Neuronal stem cell (in vitro differentiated cells): Measurements from ENCODE around the gene ALPK3.

ENCODE experiments used
- DNase-seq: peaks from one replicate; pipeline ENCODE4 v3.0.0-alpha.2; 2013; ENCODE audit warnings: low spot score
- H2AFZ ChIP-seq: one replicate; pipeline ENCODE4 v1.6.1; 2013; ENCODE audit warnings: mild to moderate bottlenecking, low read length, inconsistent platforms
- H2AK5ac ChIP-seq: 2 replicates; pipeline ENCODE4 v1.6.1; 2013; ENCODE audit warnings: low read depth, mild to moderate bottlenecking, inconsistent platforms, low read length, moderate library complexity, mixed read lengths
- H2BK120ac ChIP-seq: 2 replicates; pipeline ENCODE4 v1.6.1; 2013; ENCODE audit warnings: low read depth, mild to moderate bottlenecking, inconsistent platforms, low read length, moderate library complexity, mixed read lengths
- H2BK12ac ChIP-seq: one replicate; pipeline ENCODE4 v1.6.1; 2013; ENCODE audit warnings: low read length, inconsistent platforms
- H2BK15ac ChIP-seq: 2 replicates; pipeline ENCODE4 v1.6.1; 2013; ENCODE audit warnings: mild to moderate bottlenecking, low read length, inconsistent platforms, mixed read lengths
- H2BK5ac ChIP-seq: one replicate; pipeline ENCODE4 v1.6.1; 2013; ENCODE audit warnings: inconsistent platforms, mild to moderate bottlenecking, low read length, moderate library complexity
- H3K14ac ChIP-seq: one replicate; pipeline ENCODE4 v1.6.1; 2013; ENCODE audit warnings: low read length, inconsistent platforms
- H3K18ac ChIP-seq: 2 replicates; pipeline ENCODE4 v1.6.1; 2013; ENCODE audit warnings: low read length, inconsistent platforms
- H3K23ac ChIP-seq: 2 replicates; pipeline ENCODE4 v1.6.1; 2013; ENCODE audit warnings: low read depth, mild to moderate bottlenecking, mixed read lengths, low read length, inconsistent platforms; ENCODE audit not compliant: poor library complexity
- H3K27ac ChIP-seq: replicated peaks from 3 replicates; pipeline ENCODE4 v1.5.1; 2013; ENCODE audit warnings: low read length, inconsistent platforms
- H3K27me3 ChIP-seq, 3 experiments: 2 replicates each; pipeline ENCODE4 v1.6.1; 2013; ENCODE audit warnings: low read length in 3 of 3, mild to moderate bottlenecking in 2 of 3, inconsistent platforms in 1 of 3, low read depth in 1 of 3, mixed read lengths in 1 of 3, moderate library complexity in 1 of 3; ENCODE audit not compliant: control insufficient read depth in 3 of 3, insufficient read depth in 3 of 3
- H3K36me3 ChIP-seq, 2 donors: replicated peaks in 1 of 2; 2 replicates each; pipeline ENCODE4 v1.6.1; 2013; ENCODE audit warnings: low read length in 2 of 2; ENCODE audit not compliant: control insufficient read depth in 2 of 2, insufficient read depth in 2 of 2
- H3K4ac ChIP-seq: 2 replicates; pipeline ENCODE4 v1.6.1; 2013; ENCODE audit warnings: inconsistent platforms, mild to moderate bottlenecking, low read length, moderate library complexity
- H3K4me1 ChIP-seq, 2 donors: 1 replicate in 1 of 2; 2 replicates in 1 of 2; pipeline ENCODE4 v1.6.1; 2013; ENCODE audit warnings: low read length in 2 of 2, low read depth in 1 of 2; ENCODE audit not compliant: control insufficient read depth in 2 of 2, insufficient read depth in 1 of 2
- H3K4me2 ChIP-seq: one replicate; pipeline ENCODE4 v1.6.1; 2013; ENCODE audit warnings: mild to moderate bottlenecking, low read length, inconsistent platforms; ENCODE audit not compliant: insufficient read depth, poor library complexity, severe bottlenecking
- H3K4me3 ChIP-seq, 2 donors: 2 replicates each; pipeline ENCODE4 v1.5.1; 2013; ENCODE audit warnings: low read length in 2 of 2, mild to moderate bottlenecking in 2 of 2, inconsistent platforms in 1 of 2, moderate library complexity in 1 of 2
- H3K79me1 ChIP-seq: one replicate; pipeline ENCODE4 v1.6.1; 2013; ENCODE audit warnings: low read depth, mild to moderate bottlenecking, inconsistent platforms, low read length, moderate library complexity
- H3K9ac ChIP-seq: one replicate; pipeline ENCODE4 v1.6.1; 2013; ENCODE audit warnings: mild to moderate bottlenecking, low read depth, low read length, inconsistent platforms; ENCODE audit not compliant: poor library complexity
- H3K9me3 ChIP-seq, 2 donors: replicated peaks in 1 of 2; 2 replicates each; pipeline versions ENCODE3 to v1.6.1; 2013; ENCODE audit warnings: low read length in 2 of 2, mild to moderate bottlenecking in 2 of 2, inconsistent platforms in 1 of 2, low read depth in 1 of 2, mixed read lengths in 1 of 2, moderate library complexity in 1 of 2; ENCODE audit not compliant: control insufficient read depth in 2 of 2, insufficient read depth in 1 of 2
- H4K8ac ChIP-seq: one replicate; pipeline ENCODE4 v1.6.1; 2013; ENCODE audit warnings: low read depth, mild to moderate bottlenecking, inconsistent platforms, low read length, moderate library complexity
- H4K91ac ChIP-seq: one replicate; pipeline ENCODE4 v1.6.1; 2013; ENCODE audit warnings: low read length, low read depth, mild to moderate bottlenecking, inconsistent platforms; ENCODE audit not compliant: poor library complexity
- WGBS, 2 donors: extraction: QIAGEN DNeasy Blood & Tissue Kit; methylation state at CpG; one replicate each; pipeline ENCODE4 v1.1.7; 2013; ENCODE audit warnings: missing lambda C conversion rate in 2 of 2, mixed read lengths in 1 of 2; ENCODE audit not compliant: insufficient read length in 2 of 2, insufficient replicate concordance in 1 of 2; ENCODE audit errors: extremely low coverage in 2 of 2; 5-methylcytosine and 5-hydroxymethylcytosine counted together

The ALPK3 gene

DNA sequence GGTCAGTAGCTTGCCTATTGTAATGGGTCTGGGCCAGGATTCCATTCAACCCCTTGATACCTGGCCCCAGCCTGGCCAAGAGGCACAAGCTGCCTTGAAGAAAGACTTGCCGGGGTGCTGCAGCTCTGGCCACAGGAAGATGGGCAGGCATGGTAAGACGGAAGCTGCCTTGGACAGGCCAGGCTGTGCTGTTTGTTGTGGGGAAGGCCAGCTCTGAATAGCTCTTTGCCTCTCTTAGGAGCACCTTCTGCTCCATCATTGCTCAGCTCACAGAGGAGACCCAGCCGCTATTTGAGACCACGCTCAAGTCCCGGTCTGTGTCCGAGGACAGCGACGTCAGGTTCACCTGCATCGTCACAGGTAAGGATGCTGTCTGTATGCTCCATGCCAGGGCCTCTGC lies 10.1 kb downstream of the ALPK3 start:
- Histone ChIP-seq H3K79me1 (no peaks in the 10 kb centered on the region), H3K27me3 (no peaks in the 10 kb centered on the region), H2AK5ac (no peak overlapping the region), H4K91ac (peak overlapping the region; percentile 2), H3K18ac (no peak overlapping the region), H3K23ac (no peak overlapping the region), H4K8ac (peak overlapping the region; percentile 45), H2AFZ (no peak overlapping the region), H3K4ac (no peak overlapping the region), H3K4me1 (peaks cover 0 to 5% of the 10 kb centered on the region in 2 donors), H3K9ac (no peak overlapping the region), H2BK15ac (no peak overlapping the region), H2BK12ac (peak overlapping the region; percentile 41), H2BK120ac (no peak overlapping the region), H3K36me3 (peaks cover 0 to 3% of the 10 kb centered on the region in 2 donors), H2BK5ac (no peak overlapping the region), H3K4me2 (no peak overlapping the region), H3K4me3 (no peak overlapping the region), H3K9me3 (no peaks in the 10 kb centered on the region), H3K14ac (no peak overlapping the region), H3K27ac (no peak overlapping the region)
- WGBS, 2 donors: no CpG with 5 or more reads among the region's 9 CpGs
- no peak for DNase-seq

GRCh38 chr15:84828086-84828908 lies 11.1 kb downstream of the ALPK3 start:
- no CpG with 5 or more reads among the region's 14 CpGs for WGBS, 2 donors
- Histone ChIP-seq H3K4me1 (no peaks in the 10 kb centered on the region), H3K36me3 (peaks cover 0 to 3% of the 10 kb centered on the region in 2 donors)

DNA sequence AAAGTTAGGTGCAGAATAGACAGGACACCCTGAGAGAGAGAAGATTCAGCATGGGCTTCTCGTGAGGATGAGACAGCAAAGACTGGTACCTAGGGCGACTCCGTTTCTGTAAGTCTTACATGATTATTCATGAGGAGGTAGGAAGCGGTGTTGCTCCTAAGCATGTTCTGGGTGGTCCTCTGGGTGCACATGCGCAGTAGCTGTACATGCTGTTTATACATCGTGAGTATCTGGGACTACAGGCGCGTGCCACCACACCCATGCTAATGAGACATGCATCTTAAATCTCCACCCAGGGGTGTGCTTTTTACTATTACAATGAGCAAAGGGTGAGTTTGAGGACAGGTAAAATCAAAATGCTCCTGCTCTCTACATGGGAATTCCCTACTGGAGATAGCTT lies 12.3 kb downstream of the ALPK3 start:
- Histone ChIP-seq H3K4me3 (peak overlapping the region in 1 of 2 donors; percentile 31), H3K4me2 (no peak overlapping the region), H3K9me3 (no peaks in the 10 kb centered on the region), H4K8ac (no peak overlapping the region), H3K27ac (no peak overlapping the region), H3K79me1 (no peaks in the 10 kb centered on the region), H2BK5ac (no peak overlapping the region), H3K18ac (no peak overlapping the region), H2BK120ac (no peak overlapping the region), H2AK5ac (no peak overlapping the region), H3K23ac (no peak overlapping the region), H3K27me3 (no peaks in the 10 kb centered on the region), H3K4ac (no peak overlapping the region), H2BK15ac (no peak overlapping the region), H3K9ac (no peak overlapping the region), H3K36me3 (peaks cover 0 to 5% of the 10 kb centered on the region in 2 donors), H2AFZ (no peak overlapping the region), H3K4me1 (no peaks in the 10 kb centered on the region), H4K91ac (no peak overlapping the region), H3K14ac (no peak overlapping the region), H2BK12ac (no peak overlapping the region)
- WGBS, 2 donors: no CpG with 5 or more reads among the region's 8 CpGs
- no peak for DNase-seq

More at GRCh38 chr15:84828086-84828908, 11.1 kb downstream of the ALPK3 start:
- H3K14ac ChIP-seq: no peak overlapping the region
- no peak overlapping the region for H2AFZ ChIP-seq
- H3K9ac ChIP-seq: peak overlapping the region; percentile 51
- no peak overlapping the region for H3K4me2 ChIP-seq
- H2BK120ac ChIP-seq: no peak overlapping the region
- no peaks in the 10 kb centered on the region for H3K27me3 ChIP-seq
- no peak overlapping the region for H3K4ac ChIP-seq
- H3K4me3 ChIP-seq: no peak overlapping the region
- H3K18ac ChIP-seq: no peak overlapping the region
- H4K91ac ChIP-seq: no peak overlapping the region
- H2BK15ac ChIP-seq: no peak overlapping the region
- no peaks in the 10 kb centered on the region for H3K79me1 ChIP-seq
- H3K23ac ChIP-seq: no peak overlapping the region
- H2BK12ac ChIP-seq: no peak overlapping the region
- H4K8ac ChIP-seq: no peak overlapping the region
- no peak for DNase-seq
- no peak overlapping the region for H2AK5ac ChIP-seq
- no peak overlapping the region for H3K27ac ChIP-seq
- no peak overlapping the region for H2BK5ac ChIP-seq
- no peaks in the 10 kb centered on the region for H3K9me3 ChIP-seq

- peaks cover 0 to 5% of the 10 kb centered on the region in 2 donors for H3K36me3 ChIP-seq
These were observed 12.9 kb downstream of the ALPK3 start for GRCh38 chr15:84830036-84830435.

More at GRCh38 chr15:84830036-84830435, 12.9 kb downstream of the ALPK3 start:
- Histone ChIP-seq H3K9me3 (no peaks in the 10 kb centered on the region), H2BK12ac (no peak overlapping the region), H3K4me2 (no peak overlapping the region), H3K4me1 (no peaks in the 10 kb centered on the region), H3K79me1 (no peaks in the 10 kb centered on the region), H3K27ac (no peak overlapping the region), H4K91ac (no peak overlapping the region), H3K4ac (no peak overlapping the region), H2BK5ac (no peak overlapping the region), H3K27me3 (no peaks in the 10 kb centered on the region), H3K14ac (no peak overlapping the region), H2BK120ac (no peak overlapping the region), H2AFZ (no peak overlapping the region), H3K23ac (no peak overlapping the region), H3K4me3 (no peak overlapping the region), H4K8ac (no peak overlapping the region), H3K9ac (no peak overlapping the region), H2AK5ac (no peak overlapping the region), H3K18ac (no peak overlapping the region), H2BK15ac (no peak overlapping the region)
- DNase-seq: no peak
- no CpG with 5 or more reads among the region's 2 CpGs for WGBS, 2 donors
